ENCODE data around the gene AMZ1. TPM values are rescaled to one million over a fixed set of nuclear protein-coding genes. Genes with fewer than 3 reads are reported as not detected.

AMZ1 gene
- total and polyA plus RNA-seq, 2 experiments from 2014 or later = 3.4 to 5.9 TPM

- no peak for DNase-seq
- 62 to 66% methylated on average over 18 of the region's 18 CpGs for WGBS, 2 experiments (ENCODE audit: low coverage in 1 of 2, low lambda C conversion rate in 2 of 2, missing lambda C conversion rate in 2 of 2)
- in situ Hi-C loops (cut with MboI) = loop anchor here (25.0 kb wide), 1 partner anchor 236 kb away; no protein-coding TSS in a partner anchor
Measured at GRCh38 chr7:2698581-2699288, 10.7 kb downstream of the AMZ1 start.

GRCh38 chr7:2699289-2699620, 11.3 kb downstream of the AMZ1 start:
- no peaks in the 10 kb centered on the region for H3K36me3 ChIP-seq (ENCODE audit: low read depth)
- no peak for DNase-seq
- no peak overlapping the region for H3K4me3 ChIP-seq
- H3K9me2 ChIP-seq (ENCODE audit: insufficient read depth) = no peaks in the 10 kb centered on the region
- H3K27me3 ChIP-seq (replicated peaks; ENCODE audit: insufficient read depth) = no peaks in the 10 kb centered on the region
- no peaks in the 10 kb centered on the region for H3K9me3 ChIP-seq (ENCODE audit: low read depth)
- TF ChIP-seq EZH2 (IDR thresholded peaks at IDR 0.05; ENCODE audit: insufficient read depth, poor library complexity, severe bottlenecking) = no peak
- TF ChIP-seq EZH2phosphoT487 (IDR thresholded peaks at IDR 0.05; ENCODE audit: insufficient read depth, low read depth) = no peak
- no peaks in the 10 kb centered on the region for H3F3A ChIP-seq (ENCODE audit: insufficient read depth)
- H3K4me2 ChIP-seq (ENCODE audit: unreplicated experiment) = no peak overlapping the region
- WGBS, 2 experiments (ENCODE audit: low coverage in 1 of 2, low lambda C conversion rate in 2 of 2, missing lambda C conversion rate in 2 of 2) = 69 to 72% methylated on average over 14 to 15 of the region's 15 CpGs
- in situ Hi-C loops (cut with MboI) = loop anchor here (25.0 kb wide), 1 partner anchor 237 kb away; no protein-coding TSS in a partner anchor
- H4K20me1 ChIP-seq (ENCODE audit: insufficient read depth) = no peaks in the 10 kb centered on the region
- no peaks in the 10 kb centered on the region for H3K79me2 ChIP-seq (ENCODE audit: insufficient read depth)
- H3K9ac ChIP-seq = no peak overlapping the region
- 0 out of 2 replicates have a peak, but pooled peaks cover 8% of the 10 kb centered on the region for H3K4me1 ChIP-seq (ENCODE audit: insufficient read depth)
- no peak overlapping the region for H3K27ac ChIP-seq
- H2AFZ ChIP-seq = no peak overlapping the region

More at GRCh38 chr7:2698581-2699288, 10.7 kb downstream of the AMZ1 start:
- no peak overlapping the region for H3K4me3 ChIP-seq
- TF ChIP-seq EZH2phosphoT487 (IDR thresholded peaks at IDR 0.05; ENCODE audit: insufficient read depth, low read depth) = no peak
- no peak for TF ChIP-seq EZH2 (IDR thresholded peaks at IDR 0.05; ENCODE audit: insufficient read depth, poor library complexity, severe bottlenecking)
- no peaks in the 10 kb centered on the region for H3K79me2 ChIP-seq (ENCODE audit: insufficient read depth)
- no peaks in the 10 kb centered on the region for H3K9me2 ChIP-seq (ENCODE audit: insufficient read depth)
- no peak overlapping the region for H3K4me2 ChIP-seq (ENCODE audit: unreplicated experiment)
- H3K36me3 ChIP-seq (ENCODE audit: low read depth) = no peaks in the 10 kb centered on the region
- no peak overlapping the region for H2AFZ ChIP-seq
- no peak overlapping the region for H3K9ac ChIP-seq
- H4K20me1 ChIP-seq (ENCODE audit: insufficient read depth) = no peaks in the 10 kb centered on the region
- H3K9me3 ChIP-seq (ENCODE audit: low read depth) = no peaks in the 10 kb centered on the region
- H3K27ac ChIP-seq = no peak overlapping the region
- H3K4me1 ChIP-seq (ENCODE audit: insufficient read depth) = 0 out of 2 replicates have a peak, but pooled peaks cover 8% of the 10 kb centered on the region
- no peaks in the 10 kb centered on the region for H3F3A ChIP-seq (ENCODE audit: insufficient read depth)
- no peaks in the 10 kb centered on the region for H3K27me3 ChIP-seq (replicated peaks; ENCODE audit: insufficient read depth)

- no peak for DNase-seq
- Histone ChIP-seq H3K4me2 (ENCODE audit: unreplicated experiment) (no peak overlapping the region), H3K4me3 (no peak overlapping the region), H3K27me3 (replicated peaks; ENCODE audit: insufficient read depth) (no peaks in the 10 kb centered on the region), H2AFZ (no peak overlapping the region), H3K36me3 (ENCODE audit: low read depth) (no peaks in the 10 kb centered on the region), H3K9me3 (ENCODE audit: low read depth) (no peaks in the 10 kb centered on the region), H3K4me1 (ENCODE audit: insufficient read depth) (0 out of 2 replicates have a peak, but pooled peaks cover 8% of the 10 kb centered on the region), H3K9ac (no peak overlapping the region), H3K9me2 (ENCODE audit: insufficient read depth) (no peaks in the 10 kb centered on the region), H3K27ac (no peak overlapping the region), H3K79me2 (ENCODE audit: insufficient read depth) (no peaks in the 10 kb centered on the region), H3F3A (ENCODE audit: insufficient read depth) (no peaks in the 10 kb centered on the region), H4K20me1 (ENCODE audit: insufficient read depth) (no peaks in the 10 kb centered on the region)
- in situ Hi-C loops (cut with MboI) = loop anchor here (25.0 kb wide), 1 partner anchor 462 kb away; no protein-coding TSS in a partner anchor
- TF ChIP-seq EZH2 (IDR thresholded peaks at IDR 0.05; ENCODE audit: insufficient read depth, poor library complexity, severe bottlenecking) = no peak
- no peak for TF ChIP-seq EZH2phosphoT487 (IDR thresholded peaks at IDR 0.05; ENCODE audit: insufficient read depth, low read depth)
- WGBS, 2 experiments (ENCODE audit: low coverage in 1 of 2, low lambda C conversion rate in 2 of 2, missing lambda C conversion rate in 2 of 2) = 86 to 88% methylated on average over 39 to 40 of the region's 40 CpGs
Measured at GRCh38 chr7:2700141-2700850, 12.3 kb downstream of the AMZ1 start.

GRCh38 chr7:2701424-2701823, 13.4 kb downstream of the AMZ1 start:
- Histone ChIP-seq H3K36me3 (ENCODE audit: low read depth) (no peaks in the 10 kb centered on the region), H3F3A (ENCODE audit: insufficient read depth) (no peaks in the 10 kb centered on the region), H3K9me3 (ENCODE audit: low read depth) (no peaks in the 10 kb centered on the region), H3K27me3 (replicated peaks; ENCODE audit: insufficient read depth) (no peaks in the 10 kb centered on the region), H3K9ac (no peak overlapping the region; the same call in 1 of the 2 replicates), H3K4me2 (ENCODE audit: unreplicated experiment) (no peak overlapping the region), H3K4me1 (ENCODE audit: insufficient read depth) (0 out of 2 replicates have a peak, but pooled peaks cover 8% of the 10 kb centered on the region), H3K9me2 (ENCODE audit: insufficient read depth) (no peaks in the 10 kb centered on the region), H4K20me1 (ENCODE audit: insufficient read depth) (no peaks in the 10 kb centered on the region), H3K4me3 (no peak overlapping the region), H3K27ac (no peak overlapping the region), H2AFZ (no peak overlapping the region), H3K79me2 (ENCODE audit: insufficient read depth) (no peaks in the 10 kb centered on the region)
- in situ Hi-C loops (cut with MboI) = loop anchor here (25.0 kb wide), 1 partner anchor 461 kb away; no protein-coding TSS in a partner anchor
- TF ChIP-seq EZH2phosphoT487 (IDR thresholded peaks at IDR 0.05; ENCODE audit: insufficient read depth, low read depth) (no peak), EZH2 (IDR thresholded peaks at IDR 0.05; ENCODE audit: insufficient read depth, poor library complexity, severe bottlenecking) (no peak)
- no peak for DNase-seq
- 14 to 31% methylated on average over 12 to 13 of the region's 17 CpGs for WGBS, 2 experiments (ENCODE audit: low coverage in 1 of 2, low lambda C conversion rate in 2 of 2, missing lambda C conversion rate in 2 of 2)
